Measurements from ENCODE around the gene TDP2. TPM values are rescaled to one million over a fixed set of nuclear protein-coding genes. Genes with fewer than 3 reads are reported as not detected.
"Not testable (repeated sequence)": the region's sequence is repeated elsewhere in the genome, so short reads cannot be mapped to it uniquely, and the experiment has no call there.

The TDP2 gene
- total RNA-seq, 2 donors from 2014 or later = 18.5 to 22.2 TPM

DNA sequence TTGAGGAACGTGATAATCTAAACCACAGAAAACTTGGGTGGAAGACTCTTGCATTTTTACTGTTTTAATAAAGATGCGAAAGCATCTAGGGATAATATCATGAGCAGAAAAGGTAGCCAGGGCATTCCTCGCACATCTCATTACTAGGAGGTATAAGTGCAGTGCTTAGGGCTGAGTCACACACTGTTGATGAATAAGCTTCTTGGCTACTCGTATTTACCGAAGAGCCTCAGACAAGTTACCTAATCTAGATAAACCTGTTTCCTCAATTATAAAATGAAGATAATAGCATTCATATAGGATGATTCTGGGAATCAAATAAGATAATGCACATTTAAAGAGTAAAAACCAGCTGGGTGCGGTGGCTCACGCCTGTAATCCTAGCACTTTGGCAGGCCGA is 19.9 kb downstream of the TDP2 start:
- Histone ChIP-seq H3K4me1 (peaks cover 0 to 8% of the 10 kb centered on the region in 2 donors), H3K27ac (no peak overlapping the region), H3K9me3 (no peaks in the 10 kb centered on the region), H3K36me3 (peaks cover 13% of the 10 kb centered on the region), H3K4me3 (no peak overlapping the region), H3K27me3 (no peaks in the 10 kb centered on the region)
- TF ChIP-seq CTCF (IDR thresholded peaks at IDR 0.05) = no peak
- no peak for DNase-seq (ENCODE audit: low spot score)

GRCh38 chr6:24644377-24644776 is 22.3 kb downstream of the TDP2 start:
- no peak for DNase-seq (ENCODE audit: low spot score)
- Histone ChIP-seq H3K36me3 (no peaks in the 10 kb centered on the region), H3K27ac (no peak overlapping the region), H3K27me3 (no peaks in the 10 kb centered on the region), H3K4me1 (peaks cover 0 to 8% of the 10 kb centered on the region in 2 donors), H3K9me3 (no peaks in the 10 kb centered on the region), H3K4me3 (no peak overlapping the region)
- TF ChIP-seq CTCF (IDR thresholded peaks at IDR 0.05) = no peak

DNA sequence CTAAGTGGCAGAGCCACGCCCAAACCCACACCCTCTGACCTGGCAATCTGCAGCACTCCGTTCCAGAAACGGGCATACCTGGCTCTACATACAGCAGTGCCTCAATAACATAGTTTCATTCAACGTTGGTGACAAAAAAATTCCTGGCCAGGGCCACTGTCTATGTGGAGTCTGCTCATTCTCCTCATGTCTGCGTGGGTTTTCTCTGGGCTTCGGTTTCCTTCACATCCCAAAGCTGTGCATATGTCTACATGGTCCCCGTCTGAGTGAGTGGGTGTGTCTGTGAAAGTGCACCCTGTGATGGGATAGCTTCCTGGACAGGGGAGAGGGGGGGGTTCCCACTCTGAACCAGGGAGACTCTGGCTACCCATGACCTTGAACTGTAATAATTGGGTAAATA is 22.8 kb downstream of the TDP2 start:
- TF ChIP-seq CTCF (IDR thresholded peaks at IDR 0.05) = no peak
- no peak overlapping the region for H3K27ac ChIP-seq
- no peaks in the 10 kb centered on the region for H3K9me3 ChIP-seq
- H3K4me3 ChIP-seq = no peak overlapping the region
- no peaks in the 10 kb centered on the region for H3K36me3 ChIP-seq
- no peak for DNase-seq (ENCODE audit: low spot score)
- peaks cover 0 to 8% of the 10 kb centered on the region in 2 donors for H3K4me1 ChIP-seq
- no peaks in the 10 kb centered on the region for H3K27me3 ChIP-seq

DNA sequence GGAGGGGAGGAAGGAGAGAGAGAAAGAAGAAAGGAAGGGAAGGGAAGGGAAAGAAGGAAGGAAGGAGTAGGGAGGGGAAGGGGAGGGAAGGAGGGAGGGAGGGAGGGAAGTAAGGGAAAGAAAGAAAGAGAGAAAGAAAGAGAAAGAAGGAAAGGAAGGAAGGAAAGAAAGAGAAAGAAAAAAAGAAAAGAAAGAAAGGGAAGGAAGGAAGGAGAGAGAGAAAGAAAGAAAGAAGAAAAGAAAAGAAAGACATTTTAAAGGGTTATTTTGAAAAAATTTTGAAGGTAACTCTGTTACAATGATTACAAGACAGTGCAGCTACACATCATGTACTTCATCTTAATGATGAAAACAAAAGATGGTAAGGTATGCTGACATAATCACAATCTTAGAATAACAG is 24.6 kb downstream of the TDP2 start:
- Histone ChIP-seq H3K9me3 (no peaks in the 10 kb centered on the region), H3K4me1 (peaks cover 0 to 8% of the 10 kb centered on the region in 2 donors), H3K4me3 (no peak overlapping the region), H3K27ac (no peak overlapping the region), H3K27me3 (no peaks in the 10 kb centered on the region), H3K36me3 (no peaks in the 10 kb centered on the region)
- DNase-seq (ENCODE audit: low spot score) = no peak
- no peak for TF ChIP-seq CTCF (IDR thresholded peaks at IDR 0.05)

DNA sequence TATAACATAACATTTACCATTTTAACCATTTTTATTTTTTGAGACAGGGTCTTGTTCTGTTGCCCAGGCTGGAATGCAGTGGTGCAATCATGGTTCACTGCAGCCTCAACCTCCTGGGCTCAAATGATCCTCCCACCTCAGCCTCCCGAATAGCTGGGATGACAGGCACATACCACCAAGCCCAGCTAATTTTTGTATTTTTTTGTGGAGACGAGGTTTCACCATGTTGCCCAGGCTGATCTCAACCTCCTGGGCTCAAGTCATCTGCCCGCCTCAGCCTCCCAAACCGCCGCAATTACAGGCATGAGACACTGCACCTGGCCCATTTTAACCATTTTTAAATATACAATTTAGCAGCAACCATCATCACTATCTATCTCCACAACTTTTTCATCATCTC is 26.1 kb downstream of the TDP2 start:
- not testable (repeated sequence) for H3K4me1 ChIP-seq; H3K27ac ChIP-seq; H3K4me3 ChIP-seq; H3K27me3 ChIP-seq; DNase-seq (ENCODE audit: low spot score); H3K9me3 ChIP-seq; H3K36me3 ChIP-seq

DNA sequence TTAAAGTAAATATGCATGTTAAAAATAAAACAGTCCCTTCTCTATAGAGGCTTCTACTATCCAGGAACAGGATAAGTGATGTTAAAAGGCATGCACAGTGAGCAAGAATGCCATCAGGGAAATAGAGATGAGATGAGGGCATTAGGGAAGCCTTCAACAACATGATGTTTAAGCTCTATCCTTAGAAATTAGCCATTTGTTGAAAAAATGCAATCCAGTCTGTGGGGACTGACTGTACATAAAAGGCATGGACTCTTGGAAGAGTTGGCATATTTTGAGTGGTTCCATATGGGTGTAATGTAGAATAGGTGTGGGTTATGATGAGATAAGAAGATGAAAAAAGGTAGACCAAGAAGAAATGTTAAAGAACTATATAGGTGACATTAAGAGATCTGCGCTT is 26.5 kb downstream of the TDP2 start:
- Histone ChIP-seq H3K36me3 (no peaks in the 10 kb centered on the region), H3K4me3 (no peak overlapping the region), H3K9me3 (peaks cover 0 to 10% of the 10 kb centered on the region in 2 donors), H3K4me1 (peaks cover 0 to 1% of the 10 kb centered on the region in 2 donors), H3K27me3 (no peaks in the 10 kb centered on the region), H3K27ac (no peak overlapping the region)
- no peak for DNase-seq (ENCODE audit: low spot score)
- no peak for TF ChIP-seq CTCF (IDR thresholded peaks at IDR 0.05)

All from right atrium auricular region (tissue), 2 donors.